RWPE2 (cell line): ENCODE results near the gene ERFE.

Experiments
- ATAC-seq: fragments of 200-7000 bp; cut with Tn5 transposase; 3 replicates; pipeline ENCODE4 v1.9.1; 2021; ENCODE audit warnings: low read depth
- DNase-seq: peaks from one replicate; pipeline ENCODE4 v3.0.0-alpha.2; 2020; ENCODE audit warnings: low spot score
- H3K27ac ChIP-seq: fragments of 450-650 bp; 2 replicates; pipeline ENCODE4 v1.5.1; 2017; ENCODE audit warnings: mild to moderate bottlenecking; ENCODE audit not compliant: poor library complexity, severe bottlenecking
- H3K27me3 ChIP-seq: fragments of 250-450 bp; sonication (Bioruptor Pico); 2 replicates; pipeline ENCODE4 v1.5.1; 2021; ENCODE audit warnings: mild to moderate bottlenecking, moderate library complexity; ENCODE audit not compliant: insufficient read depth, poor library complexity, severe bottlenecking
- H3K36me3 ChIP-seq: fragments of 250-450 bp; sonication (Bioruptor Pico); 2 replicates; pipeline ENCODE4 v1.5.1; 2020; ENCODE audit warnings: low read depth, mild to moderate bottlenecking, moderate library complexity
- H3K4me1 ChIP-seq: fragments of 250-450 bp; sonication (Bioruptor Pico); 2 replicates; pipeline ENCODE4 v1.5.1; 2021; ENCODE audit warnings: mild to moderate bottlenecking, moderate library complexity; ENCODE audit not compliant: insufficient read depth, poor library complexity, severe bottlenecking
- H3K4me3 ChIP-seq: fragments of 250-450 bp; sonication (Bioruptor Pico); 2 replicates; pipeline ENCODE4 v1.5.1; 2021; ENCODE audit warnings: mild to moderate bottlenecking, moderate library complexity; ENCODE audit not compliant: severe bottlenecking
- H3K9me3 ChIP-seq: fragments of 250-450 bp; sonication (Bioruptor Pico); 2 replicates; pipeline ENCODE4 v1.5.1; 2021; ENCODE audit warnings: mild to moderate bottlenecking, moderate library complexity; ENCODE audit not compliant: severe bottlenecking
- CTCF ChIP-seq: fragments of 450-650 bp; IDR thresholded peaks from one replicate; pipeline ENCODE4 v1.5.1; 2017; ENCODE audit warnings: mild to moderate bottlenecking, moderate library complexity; ENCODE audit not compliant: poor library complexity, severe bottlenecking

ERFE gene

GRCh38 chr2:238133499-238134392 is 25.0 kb upstream of the ERFE start:
- DNase-seq (no peak), ATAC-seq (0 out of 3 replicates have a peak, but pooled peaks have one; percentile 19)
- Histone ChIP-seq H3K4me1 (no peaks in the 10 kb centered on the region), H3K27me3 (no peaks in the 10 kb centered on the region), H3K9me3 (no peaks in the 10 kb centered on the region), H3K36me3 (no peaks in the 10 kb centered on the region), H3K4me3 (no peak overlapping the region), H3K27ac (no peak overlapping the region)
- TF ChIP-seq CTCF: no peak

- H3K9me3 ChIP-seq: no peaks in the 10 kb centered on the region
- ATAC-seq: no peak
Observed at GRCh38 chr2:238134393-238134785, 24.4 kb upstream of the ERFE start.

GRCh38 chr2:238135601-238136150 is 23.1 kb upstream of the ERFE start:
- Histone ChIP-seq H3K4me3 (no peak overlapping the region), H3K9me3 (no peaks in the 10 kb centered on the region), H3K36me3 (no peaks in the 10 kb centered on the region), H3K27ac (no peak overlapping the region), H3K4me1 (no peaks in the 10 kb centered on the region), H3K27me3 (no peaks in the 10 kb centered on the region)
- TF ChIP-seq CTCF: no peak
- ATAC-seq: no peak
- DNase-seq: no peak

More at GRCh38 chr2:238134393-238134785, 24.4 kb upstream of the ERFE start:
- no peak for DNase-seq
- no peaks in the 10 kb centered on the region for H3K36me3 ChIP-seq
- TF ChIP-seq CTCF: no peak
- no peaks in the 10 kb centered on the region for H3K27me3 ChIP-seq
- H3K27ac ChIP-seq: no peak overlapping the region
- no peaks in the 10 kb centered on the region for H3K4me1 ChIP-seq
- H3K4me3 ChIP-seq: no peak overlapping the region

- H3K9me3 ChIP-seq: no peaks in the 10 kb centered on the region
- H3K4me3 ChIP-seq: no peak overlapping the region
- DNase-seq (no peak), ATAC-seq (peak; percentile 28; the same call in 2 of the 3 replicates)
- H3K4me1 ChIP-seq: peaks cover 10% of the 10 kb centered on the region
- no peaks in the 10 kb centered on the region for H3K27me3 ChIP-seq
- no peak overlapping the region for H3K27ac ChIP-seq
- no peak for TF ChIP-seq CTCF
- no peaks in the 10 kb centered on the region for H3K36me3 ChIP-seq
Observed at GRCh38 chr2:238136820-238137537, 21.8 kb upstream of the ERFE start.
